C4-2B (cell line): ENCODE results near the gene KAT6B.

Experiments
- H3K27ac ChIP-seq: fragments of 450-650 bp; 2 replicates; pipeline ENCODE4 v1.5.1; 2017
- ZFX ChIP-seq: fragments of 450-650 bp; IDR thresholded peaks from 2 replicates; pipeline ENCODE4 v1.6.1; 2017
- TF ChIP-seq, protein P1 (sequence below): fragments of 450-650 bp; conservative IDR thresholded peaks from 2 replicates; pipeline ENCODE4 v1.5.1; 2017; ENCODE audit warnings: mild to moderate bottlenecking

Gene KAT6B

DNA sequence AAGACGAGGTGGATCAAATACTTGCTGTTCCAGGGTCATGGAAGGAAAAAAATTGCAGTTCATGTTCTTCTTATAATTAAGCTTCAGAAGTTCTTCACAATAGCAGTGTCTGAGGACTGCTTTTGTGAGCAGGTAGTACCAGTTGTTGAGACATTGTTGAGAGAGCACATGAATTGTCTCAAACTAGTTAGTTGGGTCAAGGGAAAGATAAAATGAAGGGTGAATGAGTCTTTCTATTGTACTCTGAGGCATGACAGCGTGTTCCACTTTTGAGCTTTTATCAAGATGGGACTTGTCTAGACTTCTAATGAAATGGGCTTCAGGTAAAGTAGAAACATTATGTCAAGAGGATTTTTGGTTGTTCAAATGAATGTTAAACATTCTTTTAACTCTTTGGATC lies 26.0 kb downstream of the KAT6B start:
- H3K27ac ChIP-seq = no peak overlapping the region
- no peak for TF ChIP-seq ZFX
- TF ChIP-seq, protein P1, sequence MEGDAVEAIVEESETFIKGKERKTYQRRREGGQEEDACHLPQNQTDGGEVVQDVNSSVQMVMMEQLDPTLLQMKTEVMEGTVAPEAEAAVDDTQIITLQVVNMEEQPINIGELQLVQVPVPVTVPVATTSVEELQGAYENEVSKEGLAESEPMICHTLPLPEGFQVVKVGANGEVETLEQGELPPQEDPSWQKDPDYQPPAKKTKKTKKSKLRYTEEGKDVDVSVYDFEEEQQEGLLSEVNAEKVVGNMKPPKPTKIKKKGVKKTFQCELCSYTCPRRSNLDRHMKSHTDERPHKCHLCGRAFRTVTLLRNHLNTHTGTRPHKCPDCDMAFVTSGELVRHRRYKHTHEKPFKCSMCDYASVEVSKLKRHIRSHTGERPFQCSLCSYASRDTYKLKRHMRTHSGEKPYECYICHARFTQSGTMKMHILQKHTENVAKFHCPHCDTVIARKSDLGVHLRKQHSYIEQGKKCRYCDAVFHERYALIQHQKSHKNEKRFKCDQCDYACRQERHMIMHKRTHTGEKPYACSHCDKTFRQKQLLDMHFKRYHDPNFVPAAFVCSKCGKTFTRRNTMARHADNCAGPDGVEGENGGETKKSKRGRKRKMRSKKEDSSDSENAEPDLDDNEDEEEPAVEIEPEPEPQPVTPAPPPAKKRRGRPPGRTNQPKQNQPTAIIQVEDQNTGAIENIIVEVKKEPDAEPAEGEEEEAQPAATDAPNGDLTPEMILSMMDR = no peak

DNA sequence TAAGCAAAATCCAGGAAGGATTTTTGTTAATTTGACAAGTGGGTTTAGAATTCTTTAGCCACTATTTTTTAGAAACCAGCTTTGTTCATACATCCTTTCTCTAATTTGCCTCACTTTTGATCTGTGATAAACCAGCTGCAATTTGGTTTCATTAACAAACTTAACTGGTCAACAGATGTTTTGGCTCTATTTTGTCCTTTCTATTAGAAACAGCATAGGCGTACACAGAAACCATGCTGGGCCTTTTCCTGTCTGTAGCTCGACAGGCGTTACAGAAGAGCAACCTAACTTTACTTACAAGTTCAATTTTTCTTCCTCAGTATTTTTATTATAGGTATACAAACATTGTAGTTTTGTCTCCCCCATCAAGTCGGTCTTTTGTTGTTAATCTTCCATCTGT lies 28.2 kb downstream of the KAT6B start:
- TF ChIP-seq ZFX = no peak
- TF ChIP-seq, protein P1 = no peak
- no peak overlapping the region for H3K27ac ChIP-seq

DNA sequence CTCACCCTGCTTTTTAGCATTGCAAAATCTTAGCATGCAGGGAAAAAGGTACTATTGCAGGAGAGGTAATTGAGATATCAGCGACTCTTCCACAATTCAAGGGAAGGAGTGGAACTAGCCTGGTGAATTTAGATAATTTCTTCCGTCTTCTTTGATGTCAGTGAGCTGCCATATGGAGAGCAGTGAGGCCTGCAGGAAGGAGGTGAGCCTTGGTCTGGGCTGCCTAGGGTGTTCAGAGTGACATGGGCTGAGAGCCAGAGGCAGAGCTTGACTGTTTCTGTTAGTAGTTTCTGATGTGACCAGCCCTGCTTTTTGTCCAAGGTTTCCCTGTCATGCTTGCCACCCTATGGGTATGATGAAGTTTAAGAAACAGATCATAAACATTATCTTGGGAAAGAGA lies 28.6 kb downstream of the KAT6B start:
- no peak overlapping the region for H3K27ac ChIP-seq
- TF ChIP-seq, protein P1 = no peak
- no peak for TF ChIP-seq ZFX

DNA sequence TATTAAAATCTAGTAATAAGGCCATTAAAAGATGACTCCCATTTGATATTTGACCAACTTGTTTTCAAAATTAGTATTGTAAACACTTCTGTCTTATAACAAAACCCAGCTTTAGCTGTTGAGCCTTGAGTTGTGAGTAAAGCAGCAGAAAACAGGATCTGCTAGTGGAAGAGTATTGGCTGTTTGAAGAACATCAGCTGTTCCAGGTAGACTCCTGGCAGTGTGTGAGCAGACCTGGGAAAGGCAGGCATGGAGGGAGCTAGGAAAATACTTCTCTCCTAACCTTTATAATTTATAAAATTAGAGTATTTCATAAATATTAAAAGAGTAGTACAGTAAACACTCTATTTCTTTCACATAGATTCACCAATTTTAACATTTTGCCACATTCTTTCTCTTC lies 29.0 kb downstream of the KAT6B start:
- no peak overlapping the region for H3K27ac ChIP-seq
- TF ChIP-seq, protein P1 = no peak
- no peak for TF ChIP-seq ZFX

DNA sequence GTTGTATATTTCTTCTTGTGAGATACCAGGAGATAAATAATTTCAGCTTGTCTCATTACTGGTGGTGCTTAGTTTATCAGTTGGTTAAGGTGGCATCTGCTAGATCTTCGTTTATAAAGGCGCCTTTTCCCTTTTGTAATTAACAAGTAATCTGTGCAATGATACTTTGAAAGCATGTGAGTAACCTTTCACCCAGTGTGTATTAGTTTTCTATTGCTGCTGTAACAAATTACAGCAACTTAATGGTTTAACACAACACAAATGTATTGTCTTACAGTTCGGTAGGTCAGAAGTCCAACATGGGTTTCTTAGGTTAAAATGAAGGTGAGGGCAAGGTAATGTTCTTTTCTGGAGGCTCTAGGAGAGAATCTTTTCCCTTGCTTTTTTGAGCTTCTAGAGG lies 30.5 kb downstream of the KAT6B start:
- TF ChIP-seq, protein P1 = no peak
- TF ChIP-seq ZFX = no peak
- no peak overlapping the region for H3K27ac ChIP-seq

DNA sequence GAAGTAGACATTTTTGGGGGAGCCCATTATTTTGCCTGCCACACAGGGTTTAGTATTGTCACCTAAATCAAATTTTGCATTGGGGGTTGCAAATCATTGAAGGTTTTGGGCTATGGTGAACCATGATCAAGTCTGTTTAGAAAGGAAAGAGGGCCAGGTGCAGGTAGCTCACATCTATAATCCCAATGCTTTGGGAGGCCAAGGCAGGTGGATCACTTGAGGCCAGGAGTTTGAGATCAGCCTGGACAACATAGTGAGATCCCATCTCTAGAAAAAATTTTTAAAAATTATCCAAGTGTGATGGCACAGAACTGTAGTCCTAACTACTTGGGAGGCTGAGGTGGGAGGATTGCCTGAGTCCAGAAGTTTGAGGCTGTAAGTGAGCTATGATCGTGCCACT lies 31.2 kb downstream of the KAT6B start:
- H3K27ac ChIP-seq = no peak overlapping the region
- TF ChIP-seq, protein P1 = no peak
- TF ChIP-seq ZFX = no peak

DNA sequence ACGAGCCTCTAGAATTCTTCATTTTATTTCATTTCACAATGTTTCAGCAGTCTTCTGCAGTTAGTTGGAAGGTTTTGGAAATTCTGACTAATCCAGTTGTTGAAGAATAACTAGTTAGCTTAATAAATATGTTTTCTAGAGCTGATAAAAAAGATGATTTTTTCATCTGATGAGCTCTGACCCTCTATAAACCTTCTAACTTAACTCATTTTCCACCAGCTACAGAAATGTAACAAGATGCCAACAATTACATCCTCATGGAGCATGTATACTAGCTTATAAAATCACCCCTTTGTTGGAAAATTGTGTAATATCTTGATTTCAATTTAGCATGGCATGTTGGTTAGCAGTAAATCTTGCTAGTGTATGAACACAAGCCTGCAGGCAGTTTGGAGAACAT lies 33.1 kb downstream of the KAT6B start:
- H3K27ac ChIP-seq = no peak overlapping the region
- no peak for TF ChIP-seq ZFX
- TF ChIP-seq, protein P1 = no peak
